Posterior cingulate gyrus (tissue), 11 donors: Measurements from ENCODE around the gene CSN3.

Experiments
- DNase-seq, 10 donors: peaks; one replicate each; pipeline versions ENCODE4 v3.0.0 to v3.0.0-alpha.2; 2020 to 2021; ENCODE audit warnings: mixed read lengths in 3 of 10
- intact Hi-C: fragments of 100-400 bp; cut with DNase I; formaldehyde crosslinking; loops from one replicate; pipeline ENCODE4 v1.15.1; 2023

Gene CSN3

GRCh38 chr4:70288651-70289050, 46.3 kb downstream of the CSN3 start:
- intact Hi-C loops = no loop called here
- DNase-seq = no peak

- no peak for DNase-seq
- intact Hi-C loops = no loop called here
Observed at GRCh38 chr4:70291341-70291740, 48.9 kb downstream of the CSN3 start.

DNA sequence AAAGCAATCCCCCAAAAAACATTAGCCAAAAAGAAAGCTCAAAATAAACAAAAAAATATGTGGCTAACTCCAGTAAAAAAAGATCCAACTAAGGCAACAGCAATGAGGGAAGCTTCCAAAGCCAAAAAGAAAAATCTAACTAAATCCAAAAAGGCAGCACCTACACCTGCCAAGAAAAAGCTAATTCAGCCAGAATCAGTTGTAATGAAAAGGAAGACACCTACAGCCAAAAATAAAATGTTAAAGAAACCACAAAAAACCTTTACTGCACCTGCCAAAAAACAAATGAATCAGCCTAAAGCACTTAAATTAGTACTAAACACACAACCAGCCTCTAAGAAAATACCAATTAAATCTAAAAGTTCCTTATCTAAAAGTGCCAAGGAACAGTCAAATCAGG, 55.2 kb downstream of the CSN3 start:
- intact Hi-C loops = no loop called here
- DNase-seq = no peak

DNA sequence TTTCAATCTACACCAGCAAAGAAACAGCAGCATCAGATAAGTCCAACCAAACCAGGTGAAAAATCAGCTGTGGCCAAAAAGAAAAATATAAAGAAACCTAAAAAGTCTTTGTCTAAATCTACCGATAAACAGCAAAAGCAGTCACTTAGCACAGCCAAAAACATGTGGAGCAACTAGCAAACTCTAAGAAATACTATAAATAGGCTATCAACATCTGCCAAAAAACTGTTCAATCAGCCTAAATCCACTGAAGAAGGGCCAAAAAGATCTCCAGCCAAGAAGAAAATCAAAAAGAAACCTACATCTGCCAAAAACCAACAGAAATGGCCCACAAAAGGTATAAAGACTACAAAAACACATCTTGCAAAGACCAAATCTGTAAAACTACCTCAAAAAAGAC, 55.7 kb downstream of the CSN3 start:
- intact Hi-C loops = no loop called here
- no peak for DNase-seq

GRCh38 chr4:70299643-70300042, 57.2 kb downstream of the CSN3 start:
- intact Hi-C loops = no loop called here
- no peak for DNase-seq

DNA sequence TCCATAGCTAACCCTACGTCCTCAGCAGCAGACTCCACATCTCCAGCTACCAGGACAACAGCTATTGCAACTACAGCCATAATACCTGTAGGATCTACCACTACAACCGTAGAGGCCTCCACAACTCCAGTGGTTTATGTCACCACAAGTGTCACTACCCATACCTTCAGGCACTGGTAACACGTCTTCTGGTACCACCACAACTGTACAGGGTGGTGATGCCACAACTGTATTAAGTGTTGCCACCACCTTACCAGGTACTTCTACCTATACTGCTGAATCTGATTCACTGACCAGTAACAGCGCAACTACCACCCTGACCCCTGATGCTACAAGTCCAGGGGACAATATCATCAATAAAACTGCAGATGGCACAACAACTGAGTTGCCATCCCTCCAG, 57.8 kb downstream of the CSN3 start:
- intact Hi-C loops = no loop called here
- no peak for DNase-seq
